ENCODE results near the gene DAPK2.

Gene DAPK2

GRCh38 chr15:63941698-63942465 is 104.4 kb downstream of the DAPK2 start:
- no peak for DNase-seq

GRCh38 chr15:63940966-63941620 is 105.2 kb downstream of the DAPK2 start:
- no peak for DNase-seq

GRCh38 chr15:63939531-63940130 is 106.7 kb downstream of the DAPK2 start:
- DNase-seq: no peak

DNA sequence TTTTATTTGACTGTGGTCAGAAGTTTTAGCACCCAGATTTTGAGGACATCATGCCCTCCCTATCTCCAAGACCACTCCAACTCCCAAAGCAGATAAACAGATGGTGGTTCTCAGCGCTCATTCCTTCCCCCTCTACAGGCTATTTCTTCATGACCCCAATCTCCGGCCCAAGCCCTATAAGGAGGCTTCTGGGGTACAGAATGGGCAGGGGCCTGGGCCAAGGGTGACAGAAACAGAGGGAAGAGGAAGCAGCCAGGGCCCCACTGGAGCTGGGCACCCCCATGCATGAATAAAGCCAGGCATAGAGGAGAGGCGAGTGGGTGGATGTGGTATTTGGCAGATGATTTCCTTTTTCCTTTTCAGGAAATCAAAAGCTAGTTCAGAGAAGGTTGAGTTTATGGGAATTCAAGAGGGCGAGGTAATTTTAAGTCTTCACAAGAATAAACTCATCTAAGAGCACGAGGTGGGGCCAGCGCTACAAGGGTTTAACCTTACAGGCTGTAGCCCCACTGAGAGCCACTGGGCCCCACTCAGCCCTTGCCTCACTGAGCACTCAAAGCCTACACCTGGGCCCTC is 107.7 kb downstream of the DAPK2 start:
- no peak for DNase-seq

DNA sequence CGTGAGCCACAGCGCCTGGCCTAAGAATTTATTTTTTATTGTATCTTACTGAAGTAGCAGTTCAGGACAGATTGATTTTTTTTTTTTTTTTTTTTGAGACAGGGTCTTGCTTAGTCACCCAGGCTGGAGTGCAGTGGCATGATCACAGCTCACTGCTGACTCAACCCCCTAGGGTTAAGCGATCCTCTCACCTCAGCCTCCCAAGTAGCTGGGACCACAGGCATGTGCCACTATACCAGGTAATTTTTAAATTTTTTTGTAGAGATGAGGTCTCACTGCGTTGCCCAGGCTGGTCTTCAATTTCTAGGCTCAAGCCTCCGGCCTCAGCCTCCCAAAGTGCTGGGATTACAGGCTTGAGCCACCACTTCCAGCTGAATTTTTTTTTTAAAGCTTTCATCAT is 112.8 kb downstream of the DAPK2 start:
- no peak for DNase-seq

GRCh38 chr15:63931556-63931955 is 114.7 kb downstream of the DAPK2 start:
- DNase-seq: no peak

- no peak for DNase-seq
Measured at GRCh38 chr15:63930034-63930433, 116.3 kb downstream of the DAPK2 start.

GRCh38 chr15:63928185-63928842 is 118.0 kb downstream of the DAPK2 start:
- no peak for DNase-seq

GRCh38 chr15:63923993-63924950 is 122.0 kb downstream of the DAPK2 start:
- DNase-seq: no peak

DNA sequence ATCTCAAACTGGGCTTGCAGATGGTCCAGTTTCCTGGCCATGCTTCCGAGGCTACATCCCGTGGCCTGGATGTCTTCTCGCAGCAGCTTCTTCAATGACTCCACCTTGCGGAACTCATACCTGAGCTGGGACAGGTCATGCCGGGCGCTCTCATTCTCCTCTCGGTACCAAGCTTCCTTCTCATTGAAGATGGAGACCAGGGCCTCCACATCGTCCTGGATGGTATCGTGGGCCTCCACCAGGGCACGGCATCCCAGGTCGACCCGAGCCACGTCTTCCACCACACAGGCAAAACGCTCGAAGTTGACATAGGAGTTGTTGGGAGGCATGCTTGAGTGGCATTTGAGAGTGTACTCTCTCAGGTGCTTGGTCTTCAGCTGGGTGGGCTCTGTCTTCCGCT is 123.4 kb downstream of the DAPK2 start:
- DNase-seq: no peak

DNA sequence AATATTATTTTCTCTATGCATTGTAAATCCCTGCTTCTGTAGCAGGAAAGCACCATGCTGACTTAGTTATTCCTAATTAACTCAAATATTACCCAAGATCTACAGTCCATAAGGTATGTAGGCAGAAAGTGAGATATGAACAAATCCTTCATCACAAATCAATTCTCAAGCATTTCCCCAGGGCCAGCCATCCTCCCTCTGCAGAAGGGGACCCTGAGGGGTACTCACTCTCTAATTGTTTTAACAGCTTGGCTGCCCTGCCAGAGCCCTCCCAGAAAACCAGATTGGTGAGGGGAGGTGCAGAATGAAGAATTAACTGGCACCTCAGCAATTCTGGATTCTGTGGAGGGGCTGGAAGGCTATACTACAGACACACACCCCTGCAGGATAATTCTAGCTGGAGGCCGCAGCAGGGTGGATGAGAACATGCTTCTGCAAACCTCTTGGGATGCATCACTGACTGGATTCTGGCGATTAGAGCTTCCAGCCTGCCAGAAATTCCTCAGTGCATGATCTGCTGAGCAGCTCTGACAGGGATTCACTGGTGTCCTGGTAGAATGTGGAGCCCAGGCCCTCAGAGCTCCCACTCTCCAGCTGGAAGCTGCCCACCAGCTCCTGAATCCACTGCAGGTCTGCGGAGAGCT is 123.9 kb downstream of the DAPK2 start:
- DNase-seq: no peak

DNA sequence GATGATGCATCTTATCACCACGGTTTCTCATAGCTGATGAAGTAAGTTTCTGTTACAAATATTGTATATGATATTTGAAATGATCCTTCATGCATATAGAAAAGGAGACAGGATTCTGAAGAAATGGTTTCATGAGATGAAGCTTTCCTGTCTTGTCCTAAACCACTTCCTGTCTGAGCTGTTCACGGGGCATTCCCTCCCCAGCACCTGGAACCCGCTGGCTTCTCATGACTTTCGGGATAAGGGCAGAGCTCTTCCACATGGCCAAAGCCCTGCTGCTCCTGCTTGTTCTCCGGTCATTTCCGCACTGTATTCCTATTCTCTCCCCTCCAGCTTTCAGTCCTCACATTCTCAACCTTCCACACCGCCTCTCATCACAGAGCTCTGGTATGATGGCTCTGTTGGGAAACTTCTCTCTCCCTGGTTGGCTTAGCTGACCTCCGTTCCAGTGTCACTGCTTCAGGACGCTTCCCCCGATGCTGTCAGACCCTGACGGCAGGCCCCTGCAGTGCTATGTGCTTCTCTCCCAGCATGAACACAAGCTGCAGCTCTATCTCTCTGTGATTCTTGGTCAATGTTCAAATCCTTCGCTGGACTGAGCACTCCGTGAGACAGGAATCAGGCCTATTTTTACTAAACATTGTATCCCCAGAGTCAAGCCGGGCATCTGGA is 125.6 kb downstream of the DAPK2 start:
- DNase-seq: no peak

DNA sequence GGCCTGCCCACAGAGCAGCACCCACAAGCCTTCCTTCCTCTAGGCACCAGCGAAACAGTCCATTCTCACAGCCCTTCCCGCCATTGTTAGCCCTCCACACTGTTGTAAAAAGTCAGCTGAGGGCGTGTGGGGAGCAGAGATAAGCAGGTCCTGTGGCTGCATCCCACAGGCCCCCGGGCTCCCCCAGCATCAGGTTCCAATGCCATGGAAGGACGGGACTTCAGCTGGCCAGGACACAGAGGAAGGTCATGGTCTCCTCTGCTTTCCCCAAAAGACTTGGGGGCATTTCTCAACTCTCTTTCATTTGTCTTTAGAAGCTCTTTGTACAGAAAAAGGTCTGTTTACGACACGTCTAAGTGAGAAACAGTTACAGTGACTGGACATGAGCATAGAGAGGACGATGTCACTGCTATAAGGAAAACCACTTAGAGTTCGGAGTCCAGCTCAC is 127.4 kb downstream of the DAPK2 start:
- DNase-seq: no peak

DNA sequence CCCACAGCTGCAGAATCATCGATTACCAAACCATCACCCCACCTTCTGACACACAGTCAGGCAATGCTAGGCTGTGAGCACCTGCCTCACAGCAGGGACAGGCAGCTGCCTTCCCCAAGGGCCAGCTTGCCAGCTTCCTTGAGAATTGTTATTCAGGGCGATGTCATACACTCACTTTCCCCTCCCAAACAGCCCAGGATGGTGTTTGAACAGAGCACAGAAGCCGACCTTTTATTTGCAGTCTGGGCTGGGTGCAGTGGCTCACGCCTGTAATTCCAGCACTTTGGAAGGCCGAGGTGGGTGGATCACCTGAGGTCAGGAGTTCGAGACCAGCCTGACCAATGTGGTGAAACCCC is 128.0 kb downstream of the DAPK2 start:
- DNase-seq: no peak

DNA sequence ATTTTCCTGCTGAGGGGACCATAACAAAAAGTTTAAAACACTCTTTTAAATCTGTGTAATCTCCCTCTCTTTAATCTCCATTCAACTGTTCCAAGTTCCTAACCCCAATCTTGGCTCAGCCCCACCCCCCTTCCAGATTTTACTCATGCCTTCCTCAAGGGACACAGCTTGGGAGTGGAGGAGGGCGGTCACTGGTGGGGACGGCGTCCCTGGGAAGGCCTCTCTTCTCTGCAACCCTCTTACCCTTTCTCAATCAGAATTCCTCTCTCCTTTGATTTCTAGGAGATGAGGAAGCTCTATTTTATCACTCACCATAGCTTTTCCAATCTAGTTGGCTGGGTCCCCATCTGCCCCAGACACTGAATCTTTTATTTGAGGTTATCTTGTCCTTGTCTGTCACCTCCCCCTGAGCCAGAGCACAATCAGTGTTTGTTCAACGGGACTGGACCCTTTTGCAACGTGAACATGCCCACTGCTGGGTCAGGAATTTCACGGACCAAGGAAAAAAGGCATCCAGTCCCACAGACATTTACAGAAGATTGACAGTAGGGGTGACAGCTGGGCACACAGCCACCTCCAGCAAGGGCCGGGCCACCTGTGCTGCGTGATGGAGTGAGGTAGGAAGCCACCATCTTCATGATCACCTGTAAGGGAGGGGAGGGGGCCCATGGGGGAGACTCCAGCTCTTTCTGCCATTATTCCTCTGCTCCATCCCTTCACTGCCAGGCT is 128.5 kb downstream of the DAPK2 start:
- DNase-seq: no peak

GRCh38 chr15:63915873-63916771 is 130.2 kb downstream of the DAPK2 start:
- no peak for DNase-seq

GRCh38 chr15:63915209-63915872 is 130.9 kb downstream of the DAPK2 start:
- DNase-seq: no peak

DNA sequence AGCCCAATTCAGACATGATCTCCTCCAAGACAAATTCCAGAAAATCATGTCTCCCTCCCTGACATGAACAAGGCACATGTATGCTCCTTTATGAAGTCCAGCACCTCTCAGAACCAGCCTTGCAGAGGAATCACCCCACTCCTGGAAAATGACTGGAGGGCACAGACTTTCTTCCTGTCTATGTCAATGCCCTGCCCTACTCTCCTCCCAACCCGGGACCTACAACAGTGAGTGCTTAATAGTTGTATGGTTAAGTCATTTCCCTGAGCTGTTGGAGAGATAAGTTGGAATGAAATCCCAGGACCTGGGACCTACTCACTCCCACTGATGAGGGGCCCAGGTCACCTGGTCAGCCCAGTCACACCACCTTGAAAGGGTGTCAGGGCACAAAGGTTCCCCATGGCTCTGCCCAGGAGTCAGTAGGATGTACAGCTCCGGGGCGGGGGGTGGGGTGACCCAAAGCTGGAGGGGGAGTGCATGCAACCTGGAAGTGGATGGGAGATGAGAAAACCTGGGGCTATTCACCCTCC is 132.4 kb downstream of the DAPK2 start:
- no peak for DNase-seq
